Measurements from ENCODE around the gene LCOR. TPM values are rescaled to one million over a fixed set of nuclear protein-coding genes. Genes with fewer than 3 reads are reported as not detected.

Gene LCOR
- total and polyA plus RNA-seq, 2 of the 4 experiments (the other 2 are of a cell fraction): 3.7 to 36.9 TPM

- H3K23ac ChIP-seq (ENCODE audit: low read depth, low read length): no peak overlapping the region
- no peaks in the 10 kb centered on the region for H3K36me3 ChIP-seq (ENCODE audit: control insufficient read depth, insufficient read depth, low read length)
- in situ Hi-C loops (cut with MboI; ENCODE audit: low sequenced_read_pairs) (no loop called here), dilution Hi-C loops (cut with HindIII; ENCODE audit: low sequenced_read_pairs, unreplicated experiment) (no loop called here), intact Hi-C loops (cut with micrococcal nuclease) (no loop called here)
- no peak overlapping the region for H2BK120ac ChIP-seq (ENCODE audit: low read depth, low read length)
- H4K91ac ChIP-seq (ENCODE audit: insufficient read depth, low read depth, low read length): no peak overlapping the region
- H3K9me1 ChIP-seq (ENCODE audit: insufficient read depth, low read length): 0 out of 2 replicates have a peak, but pooled peaks cover 3% of the 10 kb centered on the region
- H2BK15ac ChIP-seq (ENCODE audit: low read depth, low read length): no peak overlapping the region
- H3K4me1 ChIP-seq (ENCODE audit: control insufficient read depth, insufficient read depth, low read length): peaks cover 2% of the 10 kb centered on the region; the same call in 1 of the 2 replicates
- 100% methylated on average over 3 of the region's 17 CpGs; no CpG with 5 or more reads in 1 of the 2 experiments for WGBS, 2 experiments (ENCODE audit: extremely low coverage in 2 of 2, insufficient read length in 1 of 2)
- no peak overlapping the region for H2BK20ac ChIP-seq (ENCODE audit: low read depth, low read length)
- H3K9ac ChIP-seq (ENCODE audit: low read depth, low read length): no peak overlapping the region
- ChIA-PET POLR2A (ENCODE audit: unreplicated experiment) (no interaction called here), CTCF (interaction anchor here (0.6 kb wide), 1 partner anchor 76 kb away, joined by 3 read pairs; no protein-coding TSS in a partner anchor)
- ATAC-seq (ENCODE audit: low read depth) (no peak), DNase-seq (no peak)
- H3K27ac ChIP-seq (ENCODE audit: insufficient read depth, low read length): no peak overlapping the region
- H4K5ac ChIP-seq (ENCODE audit: low read depth, low read length): no peak overlapping the region
- H3K14ac ChIP-seq (replicated peaks; ENCODE audit: low read depth, low read length): no peak overlapping the region
- H3K56ac ChIP-seq (ENCODE audit: extremely low read depth, insufficient read depth, low read length): no peak overlapping the region
- no peaks in the 10 kb centered on the region for H3K79me1 ChIP-seq (ENCODE audit: low read depth in 1 of 2, low read length in 2 of 2)
- peaks cover 9% of the 10 kb centered on the region; the same call in 1 of the 2 replicates for H3K27me3 ChIP-seq (ENCODE audit: control insufficient read depth, insufficient read depth, low read length)
- no peak for TF ChIP-seq POLR2A (IDR thresholded peaks at IDR 0.05; ENCODE audit: low read depth, low read length)
- TF ChIP-seq MAFK (IDR thresholded peaks at IDR 0.05; ENCODE audit: low read depth, low read length): no peak
- no peak for TF ChIP-seq RCOR1 (IDR thresholded peaks at IDR 0.05; ENCODE audit: insufficient replicate concordance, low read length)
- TF ChIP-seq CEBPB (IDR thresholded peaks at IDR 0.05; ENCODE audit: low read depth, low read length): no peak
- TF ChIP-seq MXI1 (IDR thresholded peaks at IDR 0.05; ENCODE audit: borderline replicate concordance, low read depth, low read length): no peak
- TF ChIP-seq RFX5 (IDR thresholded peaks at IDR 0.05; ENCODE audit: low read depth, low read length): no peak
- H3K4me2 ChIP-seq (ENCODE audit: low read depth, low read length): no peak overlapping the region
- no peak overlapping the region for H2BK5ac ChIP-seq (ENCODE audit: low read depth, low read length, poor library complexity, severe bottlenecking)
- peaks cover 2% of the 10 kb centered on the region; the same call in 1 of the 2 replicates for H3K9me3 ChIP-seq (ENCODE audit: control insufficient read depth, insufficient read depth, low read length)
- no peak overlapping the region for H4K8ac ChIP-seq (ENCODE audit: low read depth in 2 of 2, low read length in 2 of 2)
- no peak overlapping the region for H3K4ac ChIP-seq (ENCODE audit: low read depth, low read length)
- no peaks in the 10 kb centered on the region for H4K20me1 ChIP-seq (ENCODE audit: insufficient read depth, low read length)
- no peak overlapping the region; the same call in 1 of the 2 replicates for H2AK5ac ChIP-seq (ENCODE audit: low read depth, low read length)
- H3K4me3 ChIP-seq (ENCODE audit: insufficient read depth, low read depth, low read length): no peak overlapping the region
- H2AFZ ChIP-seq (replicated peaks; ENCODE audit: low read length, poor library complexity): no peak overlapping the region
- no TSS peak for BruUV-seq (replicated peaks)
- H3K18ac ChIP-seq (ENCODE audit: low read depth, low read length): no peak overlapping the region
- H2AK9ac ChIP-seq (replicated peaks; ENCODE audit: low read depth, low read length, poor library complexity): no peak overlapping the region
Measured at GRCh38 chr10:97001183-97001991, 169.3 kb downstream of the LCOR start.

All from IMR-90 (cell line).